HL-60/S4 (cell line): ENCODE measurements around the gene CACNA1A.
"Not testable (repeated sequence)": the region's sequence is repeated elsewhere in the genome, so short reads cannot be mapped to it uniquely, and the experiment has no call there.

Experiments used
- in situ Hi-C: fragments of 300-500 bp; cut with MboI; formaldehyde crosslinking; loops from 2 replicates; pipeline ENCODE4 v1.14.3; 2022; ENCODE audit warnings: low sequenced_read_pairs

The CACNA1A gene

DNA sequence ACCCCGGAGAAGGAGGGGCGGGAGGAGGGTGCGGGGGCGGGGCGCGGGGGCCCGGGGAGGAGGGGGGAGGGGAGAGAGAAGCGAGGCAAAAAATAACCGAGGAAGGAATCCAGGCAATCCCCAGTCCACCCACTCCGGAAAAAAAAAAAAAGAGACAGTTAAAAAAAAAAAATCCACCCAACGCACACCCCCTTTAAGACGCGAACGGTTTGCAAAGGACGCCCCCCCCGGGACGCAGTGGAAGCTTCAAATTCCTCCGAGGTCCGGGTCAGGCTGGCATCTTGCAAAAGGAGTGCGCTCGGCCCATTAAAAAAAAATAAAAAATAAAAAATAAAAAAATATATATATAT is at the start of gene CACNA1A:
TSS of gene CACNA1A (minus strand) at position 9 of the 350 bp plus-strand sequence. CDS start 255 bp downstream, outside the sequence.
- in situ Hi-C loops, result no loop called here

DNA sequence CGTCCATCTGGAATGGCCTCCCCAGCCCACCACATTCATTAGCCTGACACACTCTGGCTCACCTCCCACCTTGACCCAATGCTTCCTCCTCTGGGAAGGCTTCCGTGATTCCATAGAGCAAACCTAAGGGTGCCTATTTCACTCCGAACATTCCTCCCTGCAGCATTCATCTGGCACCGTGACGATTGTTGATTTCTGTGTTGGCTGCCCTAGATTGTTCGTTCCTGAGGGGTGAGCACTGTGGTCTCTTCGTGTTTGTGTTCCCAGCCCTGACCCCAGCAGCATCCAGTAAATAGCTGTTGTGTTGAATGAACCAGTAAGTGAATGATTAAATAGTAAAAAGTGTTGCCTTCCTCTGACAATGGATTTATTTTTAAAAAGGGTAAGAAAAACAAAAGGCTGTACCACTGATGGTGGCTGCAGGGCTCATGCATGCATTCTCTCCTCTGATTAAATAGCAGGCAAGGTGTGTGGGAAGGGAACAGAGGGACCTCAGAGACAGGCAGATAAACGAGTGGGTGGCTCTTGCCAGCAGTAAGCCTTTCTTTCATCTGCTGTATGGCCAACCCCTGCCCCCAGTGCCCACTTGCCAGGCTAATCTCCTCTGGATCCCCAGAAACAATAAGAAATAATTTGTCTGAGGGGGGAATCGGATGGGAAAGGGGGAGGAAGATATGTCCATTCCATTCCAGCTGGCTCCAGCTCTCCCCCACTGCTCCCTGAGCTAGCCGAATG is 48.4 kb upstream of the CACNA1A start:
- in situ Hi-C loops, result no loop called here

DNA sequence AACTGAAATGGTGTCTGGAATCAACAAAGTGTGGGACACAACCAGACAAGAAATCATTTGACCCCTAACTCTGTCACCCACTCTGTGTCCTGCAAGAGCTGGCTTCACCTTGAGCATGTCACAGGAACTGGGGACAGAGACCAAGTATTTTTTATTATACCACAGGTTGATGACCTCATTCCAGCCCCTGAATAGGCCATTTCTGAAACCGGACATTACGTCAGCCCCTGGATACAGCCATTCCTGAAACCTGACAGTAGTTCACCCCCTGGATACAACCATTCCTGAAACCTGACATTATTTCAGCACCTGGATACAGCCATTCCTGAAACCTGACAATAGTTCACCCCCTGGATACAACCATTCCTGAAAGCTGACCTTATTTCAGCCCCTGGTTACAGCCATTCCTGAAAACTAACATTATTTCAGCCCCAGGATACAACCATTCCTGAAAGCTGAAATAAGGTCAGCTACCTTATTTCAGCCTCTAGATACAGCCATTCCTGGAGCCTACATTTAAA is 47.7 kb upstream of the CACNA1A start:
- in situ Hi-C loops, result no loop called here

DNA sequence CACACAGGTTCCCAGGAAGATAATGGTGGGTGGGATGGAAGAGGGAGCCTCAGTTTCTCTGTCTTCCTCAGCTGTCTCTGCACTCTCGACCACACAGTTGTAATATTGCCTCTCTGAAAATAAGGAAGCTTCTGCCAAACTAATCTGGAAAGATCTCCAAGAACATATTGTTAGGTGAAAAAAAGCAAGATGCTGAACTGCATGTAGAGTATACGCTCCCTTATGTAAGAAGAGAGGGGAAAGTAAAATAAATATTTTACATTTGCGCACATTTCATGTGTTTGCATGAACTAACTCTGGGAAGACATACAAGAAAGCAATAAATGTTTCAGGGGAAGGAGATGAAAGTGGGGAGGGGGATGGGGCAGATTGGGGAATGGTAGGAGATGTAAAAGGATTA is 41.9 kb upstream of the CACNA1A start:
- in situ Hi-C loops, result no loop called here

DNA sequence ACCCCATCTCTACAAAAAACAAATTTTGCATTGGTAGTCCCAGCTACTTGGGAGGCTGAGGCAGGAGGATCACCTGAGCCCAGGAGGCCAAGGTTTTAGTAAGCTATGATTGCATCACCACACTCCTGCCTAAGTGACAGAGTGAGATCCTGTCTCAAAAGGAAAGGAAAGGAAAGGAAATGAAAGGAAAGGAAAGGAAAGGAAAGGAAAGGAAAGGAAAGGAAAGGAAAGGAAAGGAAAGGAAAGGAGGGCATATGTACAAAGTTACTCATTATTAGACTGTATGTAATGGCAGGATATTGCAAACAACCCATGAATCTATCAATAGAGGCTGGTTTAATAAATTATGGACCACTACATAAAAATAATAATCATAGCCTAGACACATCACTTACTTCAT is 40.8 kb upstream of the CACNA1A start:
- in situ Hi-C loops, result no loop called here

DNA sequence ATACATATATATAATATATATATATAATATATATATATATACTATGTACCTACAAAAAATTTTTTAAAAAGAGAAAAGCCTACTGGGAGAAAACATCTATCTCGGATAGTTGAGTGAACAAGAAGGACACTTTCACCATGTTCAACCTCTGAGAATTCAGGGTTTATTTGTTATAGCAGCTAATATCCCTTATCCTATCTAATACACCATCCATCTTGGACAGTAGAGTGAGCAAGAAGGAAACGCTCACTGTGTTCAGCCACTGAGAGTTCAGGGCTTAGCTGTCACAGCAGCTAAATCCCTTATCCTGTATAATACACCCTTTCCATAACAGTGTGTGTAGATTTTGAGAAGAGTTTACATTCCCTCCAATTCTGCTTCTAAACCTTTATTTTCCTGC is 38.1 kb upstream of the CACNA1A start:
- in situ Hi-C loops, result no loop called here

DNA sequence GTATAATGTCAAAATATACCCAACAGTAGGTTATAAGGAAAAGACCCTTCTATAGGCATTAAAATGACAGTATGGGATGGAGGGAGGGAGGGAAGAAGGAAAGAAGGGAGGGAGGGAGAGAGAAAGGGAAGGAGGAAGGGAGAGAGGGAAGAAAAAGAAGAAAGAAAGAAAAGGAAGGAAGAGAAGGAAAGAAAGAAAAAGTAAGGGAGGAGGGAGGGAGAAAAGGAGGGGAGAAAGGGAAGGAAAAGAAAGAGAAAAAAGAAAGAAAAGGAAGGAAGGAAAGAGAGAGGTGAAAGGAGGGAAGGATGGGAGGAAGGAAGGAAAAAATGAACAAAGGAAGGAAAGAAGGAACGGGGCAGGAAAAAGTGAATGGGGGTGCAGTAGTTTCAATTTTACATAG is 35.3 kb upstream of the CACNA1A start:
- in situ Hi-C loops, result no loop called here

DNA sequence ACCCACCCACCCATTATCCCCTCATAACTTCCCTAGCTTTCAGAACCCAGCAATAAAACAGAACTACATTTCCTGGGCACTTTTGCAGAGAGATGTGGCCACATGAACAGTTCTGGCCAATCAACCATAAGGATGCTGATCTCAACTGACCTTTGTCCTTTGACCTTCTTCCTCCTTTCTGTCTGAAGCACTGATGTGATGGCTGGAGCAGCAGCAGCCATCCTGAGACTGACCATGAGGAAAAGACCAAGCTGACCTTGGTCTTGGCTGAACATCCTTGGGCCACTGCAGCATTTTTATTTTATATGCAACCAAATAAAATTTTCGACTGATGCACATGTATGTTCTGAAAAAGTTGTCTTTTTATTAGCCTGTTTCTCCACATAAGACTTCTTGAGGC is 33.1 kb upstream of the CACNA1A start:
- in situ Hi-C loops, result no loop called here

DNA sequence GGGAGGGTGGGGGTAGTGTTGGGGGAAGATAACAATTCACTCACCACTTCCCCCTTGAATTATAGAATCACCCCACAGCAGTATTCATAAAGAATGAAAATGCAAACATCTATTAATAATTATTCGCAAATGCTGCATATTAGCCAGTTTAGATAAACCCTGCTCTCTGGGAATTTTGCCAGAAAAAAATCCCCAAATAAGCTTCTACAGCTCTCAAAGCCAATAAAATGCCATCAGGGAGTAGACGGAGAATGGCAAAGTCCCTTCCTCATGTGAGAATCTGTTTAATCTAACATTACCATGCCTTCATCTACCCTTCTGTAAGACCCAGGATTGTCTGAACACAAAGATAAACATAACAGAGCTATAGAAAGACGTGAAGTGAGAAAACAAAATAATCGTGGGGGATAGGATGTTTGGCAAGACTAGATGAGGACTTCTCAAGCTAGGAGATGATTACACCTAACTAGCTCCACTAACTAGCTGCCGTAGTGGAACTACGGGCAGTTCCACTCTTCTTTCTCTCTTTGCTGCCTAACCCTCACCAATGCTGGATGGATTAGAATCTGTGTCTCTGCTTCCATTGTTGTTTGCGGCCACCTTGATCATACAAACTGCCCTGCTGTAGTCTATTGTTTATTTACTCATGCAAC is 32.4 kb upstream of the CACNA1A start:
- in situ Hi-C loops, result no loop called here

DNA sequence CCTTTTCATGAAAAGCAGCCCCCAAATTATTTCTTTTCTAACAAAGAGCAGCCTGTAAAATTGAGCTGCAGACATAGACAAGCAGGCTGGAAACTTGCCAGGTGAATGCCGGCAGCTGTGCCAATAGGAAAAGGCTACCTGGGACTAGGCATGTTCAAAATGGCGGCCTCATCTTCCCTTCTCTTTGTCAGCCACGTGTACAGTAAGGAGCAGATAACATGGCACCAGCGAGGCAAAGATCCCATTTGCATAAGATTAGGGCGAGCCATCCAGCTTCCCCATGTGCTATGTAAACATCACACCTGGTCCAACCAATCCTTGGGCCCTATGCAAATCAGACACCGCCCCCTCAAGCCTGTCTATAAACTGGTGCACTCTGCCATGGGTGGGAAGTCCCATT is 31.2 kb upstream of the CACNA1A start:
- in situ Hi-C loops, result no loop called here

DNA sequence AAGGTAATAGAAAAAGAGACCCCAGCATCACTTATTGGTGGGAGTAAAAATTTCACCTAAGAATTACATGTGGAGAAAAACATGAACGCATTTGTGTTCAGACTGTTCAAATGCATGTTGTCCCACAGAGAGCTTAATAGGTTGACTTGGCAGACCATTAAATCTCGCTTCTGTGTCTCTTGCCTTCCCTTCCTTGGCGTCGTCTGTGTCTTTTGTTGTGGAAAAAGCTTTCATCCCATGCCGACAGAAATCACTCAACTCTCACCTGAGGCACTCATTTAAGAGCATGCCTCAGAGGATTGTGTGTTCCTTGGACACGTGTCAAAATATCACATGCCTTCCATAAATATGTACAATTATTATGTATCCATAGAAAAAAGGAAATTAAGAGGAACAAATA is 24.4 kb upstream of the CACNA1A start:
- in situ Hi-C loops, result no loop called here

DNA sequence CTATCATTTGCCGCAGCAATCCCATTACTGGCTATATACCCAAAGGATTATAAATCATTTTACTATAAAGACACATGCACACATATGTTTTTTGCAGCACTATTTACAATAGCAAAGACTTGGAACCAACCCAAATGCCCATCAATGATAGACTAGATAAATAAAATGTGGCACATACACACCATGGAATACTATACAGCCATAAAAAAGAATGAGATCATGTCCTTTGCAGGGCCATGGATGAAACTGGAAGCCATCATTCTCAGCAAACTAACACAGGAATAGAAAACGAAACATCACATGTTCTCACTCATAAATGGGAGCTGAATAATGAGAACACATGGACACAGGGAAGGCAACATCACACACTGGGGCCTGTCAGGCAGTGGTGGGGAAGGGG is 23.4 kb upstream of the CACNA1A start:
- in situ Hi-C loops, result not testable (repeated sequence)

DNA sequence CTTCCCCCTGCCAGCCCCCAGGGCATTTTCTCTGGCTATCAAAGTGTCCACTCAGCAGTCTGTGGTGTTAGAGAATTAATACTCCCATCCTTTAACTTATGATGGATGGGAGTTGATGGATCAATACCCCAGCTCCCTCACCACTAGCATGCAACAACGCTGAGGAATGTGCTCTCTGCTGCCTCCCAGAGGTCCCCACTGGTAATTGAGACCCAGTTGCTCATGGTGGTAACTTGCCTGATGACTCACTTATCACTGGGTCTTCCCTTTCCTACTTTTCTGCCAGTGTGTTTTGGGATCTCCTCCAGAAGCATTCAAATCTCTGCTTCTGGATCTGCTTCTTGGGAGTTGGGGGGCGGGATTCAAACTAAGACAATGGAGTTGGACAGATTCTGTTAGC is 20.3 kb upstream of the CACNA1A start:
- in situ Hi-C loops, result no loop called here

DNA sequence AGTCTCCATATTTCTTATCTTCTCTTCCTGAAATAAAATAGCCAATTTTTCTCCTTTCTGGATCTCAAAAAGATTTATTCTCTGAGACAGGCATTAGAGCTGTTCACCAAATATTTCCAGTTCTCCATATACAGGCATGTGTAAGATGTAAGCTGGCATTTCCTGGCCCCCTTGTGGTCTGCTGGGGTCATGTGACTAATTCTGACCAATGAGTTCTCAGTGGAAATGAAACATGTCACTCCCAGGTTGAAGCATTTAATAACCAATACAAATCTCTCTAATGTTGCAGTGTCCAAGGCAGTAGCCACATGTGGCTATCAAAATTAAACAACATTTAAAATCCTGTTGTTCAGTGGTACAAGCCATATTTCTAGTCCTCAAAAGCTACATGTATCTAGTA is 14.8 kb upstream of the CACNA1A start:
- in situ Hi-C loops, result no loop called here

DNA sequence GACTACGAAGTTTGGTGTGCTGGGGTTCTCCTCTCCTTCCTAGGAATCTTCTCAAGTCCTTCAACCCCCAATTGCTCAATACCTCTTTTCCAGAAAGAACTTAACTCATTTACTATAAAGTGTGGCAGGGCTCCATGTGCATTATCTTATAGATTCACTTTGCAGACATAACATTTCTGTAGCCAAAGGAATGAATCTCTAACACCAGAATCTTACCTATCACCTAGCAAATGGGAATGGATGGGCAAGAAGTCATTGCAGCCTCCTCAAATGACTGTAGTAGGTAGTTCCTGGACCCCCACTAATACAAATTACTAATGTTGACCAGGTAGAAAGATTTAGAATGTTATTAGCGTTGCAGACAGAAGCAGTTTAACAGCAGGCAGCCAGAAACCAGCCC is 5.7 kb upstream of the CACNA1A start:
- in situ Hi-C loops, result no loop called here

DNA sequence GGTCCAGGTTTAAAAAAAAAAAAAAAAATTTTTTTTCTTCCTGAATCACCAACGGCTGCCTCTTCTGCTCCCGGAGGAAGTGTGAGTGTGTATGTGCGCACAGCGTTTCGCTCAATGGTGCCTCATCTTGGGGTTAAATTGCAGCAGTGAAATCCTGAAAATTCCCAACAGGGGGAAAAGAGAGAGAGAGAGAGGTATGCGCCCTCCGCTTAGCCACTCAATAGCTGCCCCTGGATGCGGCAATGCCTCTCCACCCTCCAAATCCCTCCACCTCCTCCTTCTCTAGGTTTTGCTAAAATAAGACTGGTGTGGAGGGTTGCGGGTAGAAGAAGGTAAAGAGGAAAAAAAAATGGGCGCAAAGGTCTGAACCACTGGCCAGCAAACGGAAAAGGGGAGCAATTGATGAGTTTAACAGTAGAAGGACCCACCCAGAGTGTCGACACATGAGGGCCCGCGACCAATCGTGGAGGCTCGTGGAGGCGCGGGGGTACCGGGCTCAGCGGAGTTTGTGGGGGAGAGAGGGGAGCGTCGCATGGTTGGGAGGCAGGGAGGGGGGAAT is 853 bp upstream of the CACNA1A start:
- in situ Hi-C loops, result no loop called here

DNA sequence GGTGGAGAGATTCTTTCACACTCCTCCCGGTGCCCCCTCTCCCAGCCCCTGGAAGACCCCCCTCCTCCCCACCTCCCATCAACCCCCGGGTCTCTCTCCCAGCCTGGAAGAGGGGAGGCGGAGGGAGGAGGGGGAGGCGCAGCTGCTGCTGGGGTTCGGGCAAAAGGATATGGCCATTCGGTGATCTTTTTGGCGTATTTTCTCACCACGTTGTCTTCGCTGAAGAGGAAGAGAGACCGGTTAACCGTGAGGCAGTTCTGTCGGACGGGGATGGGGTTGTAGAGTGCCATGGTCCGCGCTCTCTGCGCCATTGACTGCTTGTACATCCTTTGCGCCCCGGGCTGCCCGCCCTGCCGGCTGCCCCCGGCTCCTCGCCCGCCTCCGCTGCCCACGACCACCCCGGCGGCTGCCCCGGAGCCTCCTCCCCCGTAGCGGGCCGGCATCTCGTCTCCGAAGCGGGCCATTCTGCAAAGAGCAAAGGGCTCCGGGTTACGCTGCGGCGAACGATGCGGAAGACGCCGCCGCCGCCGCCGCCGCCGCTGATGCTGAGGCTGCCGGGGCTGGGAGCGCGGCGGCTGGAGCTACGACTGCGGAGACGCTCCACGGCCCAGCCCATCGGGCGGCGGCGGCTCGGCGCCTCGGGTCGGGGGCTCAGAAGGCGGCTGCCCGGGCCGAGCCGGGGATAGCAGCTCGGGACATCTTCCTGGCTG is 363 bp downstream of the CACNA1A start:
- in situ Hi-C loops, result no loop called here

DNA sequence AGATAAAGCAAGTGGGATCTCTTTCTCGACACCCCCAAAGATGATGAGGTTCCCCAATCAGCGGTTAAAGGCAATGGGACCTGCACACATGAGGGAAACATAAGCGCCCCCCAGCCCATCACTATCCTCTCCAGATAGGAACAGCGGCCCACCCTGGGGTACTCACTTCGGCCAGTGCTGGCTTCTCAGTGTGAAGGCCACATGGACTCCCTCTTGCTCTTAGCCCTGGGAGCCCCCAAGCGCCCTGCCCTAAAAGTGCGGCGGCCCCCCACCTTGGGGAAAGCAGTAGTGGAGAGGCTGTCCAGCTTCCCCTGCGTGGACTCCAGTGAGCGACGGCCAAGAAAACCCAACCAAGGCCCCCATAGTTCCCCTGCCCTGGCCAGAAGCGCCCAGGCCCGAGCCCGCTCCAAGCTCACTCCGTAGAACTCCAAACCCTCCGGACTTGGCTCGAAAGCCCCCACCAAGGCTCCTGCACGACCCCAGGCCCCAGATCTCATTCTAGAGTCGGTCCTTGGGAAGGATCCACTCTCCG is 1.0 kb downstream of the CACNA1A start:
- in situ Hi-C loops, result no loop called here

DNA sequence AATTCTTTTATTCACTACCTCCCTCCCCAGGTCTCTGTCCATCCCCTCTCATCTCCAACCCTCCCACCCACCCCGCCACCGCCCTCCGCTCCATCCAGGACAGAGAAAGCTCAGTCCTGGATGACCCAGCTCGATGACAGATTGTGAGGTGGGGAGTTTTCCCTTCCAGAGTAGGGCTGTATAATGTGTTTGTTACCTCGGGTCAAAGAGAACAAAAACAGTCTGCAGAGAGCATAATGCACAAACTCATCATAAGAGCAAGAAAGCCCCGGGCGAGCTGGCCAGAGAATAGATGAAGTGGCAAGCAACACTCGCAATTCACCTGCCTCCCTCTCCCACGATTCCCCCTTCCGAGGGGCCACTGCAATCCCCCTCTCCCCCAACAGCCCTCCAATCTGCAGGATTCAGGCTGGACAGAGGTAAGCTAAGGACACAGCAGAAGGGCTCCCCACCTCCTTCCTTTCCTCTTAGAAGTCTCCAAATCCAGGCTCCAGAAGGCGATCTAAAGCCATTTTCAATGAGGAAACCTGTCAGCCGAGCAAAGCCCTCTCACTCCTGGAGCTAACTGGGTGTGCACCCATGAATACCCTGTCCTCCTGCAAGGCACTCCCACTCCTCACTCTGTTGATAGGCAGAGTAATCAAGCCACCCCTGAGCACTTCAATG is 2.6 kb downstream of the CACNA1A start:
- in situ Hi-C loops, result no loop called here

DNA sequence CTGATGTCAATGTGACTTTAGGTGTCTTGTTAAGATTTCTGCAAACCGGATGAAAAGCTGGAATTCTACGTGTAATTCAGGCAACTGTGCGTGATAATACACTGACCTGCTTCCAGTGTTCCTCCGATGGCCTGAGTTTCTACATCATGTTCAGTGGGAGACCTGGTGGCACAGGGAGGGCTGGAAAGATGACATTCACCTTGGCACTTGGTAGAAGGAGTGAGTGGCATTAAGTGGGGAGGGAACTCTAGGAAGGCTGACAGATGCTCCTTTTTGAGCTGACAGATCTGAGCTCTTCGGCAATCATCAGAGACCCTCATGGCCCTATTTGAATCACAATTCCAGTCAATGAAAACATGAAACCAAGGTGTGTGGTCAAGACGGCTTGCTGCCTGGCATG is 4.0 kb downstream of the CACNA1A start:
- in situ Hi-C loops, result no loop called here

DNA sequence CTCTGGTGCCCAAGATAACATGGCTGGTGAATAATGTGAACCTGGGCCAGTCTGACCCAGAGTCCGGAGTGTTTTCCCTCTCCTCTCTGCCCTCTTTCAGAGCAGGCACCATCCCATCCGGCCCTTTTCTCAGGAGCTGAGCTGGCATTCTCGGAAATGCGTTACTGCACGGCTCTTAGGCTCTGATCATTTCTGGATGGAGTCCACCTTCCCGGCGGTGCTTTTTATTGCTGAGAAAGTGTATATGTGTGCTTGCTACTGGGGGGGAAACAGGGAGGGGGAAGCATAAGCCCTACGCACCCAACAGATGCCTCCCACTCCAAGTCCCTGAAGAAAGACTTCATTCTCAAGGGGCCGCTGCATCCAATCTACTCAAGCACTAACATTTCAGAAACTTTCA is 6.6 kb downstream of the CACNA1A start:
- in situ Hi-C loops, result no loop called here
